Activated T-helper 1 cell treated with Interleukin-2 at 50 U/mL for 16 hours (primary cell): ENCODE data around the gene AKAP11.

ENCODE experiments used
- DNase-seq: peaks from one replicate; pipeline ENCODE4 v3.0.0-alpha.2; 2020; ENCODE audit warnings: low read depth

The AKAP11 gene

DNA sequence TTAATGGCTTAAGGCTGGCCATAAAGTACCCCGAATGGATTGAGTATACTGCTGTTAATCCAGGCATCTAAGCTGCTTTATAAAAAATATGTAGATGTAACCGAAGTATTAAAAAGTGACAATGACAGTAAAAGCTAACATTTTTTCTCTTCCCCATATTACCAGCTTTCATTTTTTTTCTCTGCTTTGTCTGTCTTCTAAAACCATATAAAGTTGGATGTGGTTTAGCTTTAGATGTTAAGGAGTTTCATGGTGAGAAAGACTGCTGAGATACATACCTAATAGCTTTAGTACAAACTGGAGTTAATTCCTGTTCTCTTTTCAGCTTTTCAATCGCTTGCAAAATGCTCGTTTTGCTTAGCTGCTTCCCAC, 838 bp downstream of the AKAP11 start:
- no peak for DNase-seq

DNA sequence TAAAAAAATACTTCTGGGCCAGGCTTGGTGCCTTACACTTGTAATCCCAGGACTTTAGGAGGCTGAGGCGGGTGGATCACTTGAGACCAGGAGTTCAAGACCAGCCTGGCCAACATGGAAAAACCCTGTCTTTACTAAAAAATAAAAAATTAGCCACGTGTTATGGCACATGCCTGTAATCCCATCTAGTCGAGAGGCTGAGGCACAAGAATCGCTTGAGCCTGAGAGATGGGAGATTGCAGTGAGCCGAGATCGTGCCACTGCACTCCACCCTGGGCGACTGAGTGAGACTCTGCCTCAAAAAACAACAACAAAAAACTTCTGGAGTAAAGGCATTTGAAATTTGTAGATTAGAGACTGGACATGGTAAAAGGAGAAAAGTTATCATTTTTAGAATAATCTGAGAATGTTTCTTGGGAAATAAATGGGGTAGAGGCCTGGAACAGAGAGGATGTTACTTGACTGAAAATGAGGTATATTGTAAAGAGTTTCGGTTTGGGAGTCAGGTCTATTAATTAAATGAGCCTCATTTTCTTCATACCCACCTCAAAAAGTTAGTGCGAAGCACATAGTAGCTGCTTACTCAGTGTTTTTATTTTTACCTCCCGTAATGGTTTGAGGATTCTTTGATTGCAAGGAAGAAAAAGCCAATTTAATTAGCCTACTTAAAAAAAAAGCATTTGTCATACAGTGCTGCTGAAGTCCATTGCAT, 2.6 kb downstream of the AKAP11 start:
- DNase-seq = no peak

DNA sequence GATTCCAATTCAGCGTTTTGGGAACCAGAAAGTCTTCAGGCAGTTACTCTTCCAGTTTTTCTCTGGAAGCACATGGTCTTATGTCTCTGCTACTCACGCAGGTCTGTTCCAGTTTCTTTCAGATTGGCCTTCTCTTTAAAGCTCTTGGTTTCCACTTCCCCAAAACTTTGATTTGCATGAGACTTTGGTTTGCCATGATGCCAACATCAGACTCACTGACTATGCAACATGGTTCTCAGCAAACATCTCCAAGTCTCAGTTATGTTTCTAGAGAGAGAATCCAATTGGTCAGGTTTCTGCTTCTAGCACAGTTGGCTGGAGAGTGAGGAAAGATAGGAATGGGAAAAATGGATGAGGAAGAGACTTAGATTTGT, 3.1 kb downstream of the AKAP11 start:
- no peak for DNase-seq

DNA sequence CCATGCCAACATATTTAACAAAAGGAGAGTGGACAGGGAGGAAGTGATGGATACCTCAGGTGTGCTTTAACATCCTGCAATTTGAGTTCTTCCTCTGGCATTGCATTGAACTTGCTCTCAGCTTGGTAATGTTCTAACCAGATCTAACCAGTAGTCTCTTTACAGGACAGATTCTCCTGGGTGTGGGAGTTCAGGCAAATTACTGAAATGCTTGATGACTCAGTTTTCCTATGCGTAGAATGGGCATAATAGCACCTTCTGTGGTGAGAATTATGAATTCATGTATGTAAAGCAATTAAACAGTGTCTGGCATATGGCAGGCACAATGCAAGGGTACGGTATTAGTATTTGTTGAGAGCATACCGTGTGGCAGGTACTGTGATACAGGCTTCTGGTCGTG, 3.6 kb downstream of the AKAP11 start:
- DNase-seq = no peak

DNA sequence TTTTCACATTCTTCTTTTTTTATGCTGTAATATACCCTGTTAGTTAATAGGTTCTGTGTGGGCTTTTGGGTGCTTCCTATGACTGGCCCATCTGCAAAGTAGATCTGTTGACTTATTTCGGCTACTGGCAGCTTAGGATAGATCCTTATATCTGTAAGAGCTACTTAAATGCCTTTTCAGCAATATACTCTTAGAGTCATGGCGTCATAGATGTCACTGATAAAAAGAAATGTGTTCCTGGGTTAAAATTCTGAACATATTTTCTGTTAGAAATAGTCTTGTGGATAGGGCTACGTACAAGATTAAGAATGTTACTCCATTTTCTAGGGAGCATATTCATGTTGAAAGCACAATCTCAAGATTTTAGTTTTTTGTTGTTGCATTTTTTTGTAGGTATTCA, 4.7 kb downstream of the AKAP11 start:
- no peak for DNase-seq

DNA sequence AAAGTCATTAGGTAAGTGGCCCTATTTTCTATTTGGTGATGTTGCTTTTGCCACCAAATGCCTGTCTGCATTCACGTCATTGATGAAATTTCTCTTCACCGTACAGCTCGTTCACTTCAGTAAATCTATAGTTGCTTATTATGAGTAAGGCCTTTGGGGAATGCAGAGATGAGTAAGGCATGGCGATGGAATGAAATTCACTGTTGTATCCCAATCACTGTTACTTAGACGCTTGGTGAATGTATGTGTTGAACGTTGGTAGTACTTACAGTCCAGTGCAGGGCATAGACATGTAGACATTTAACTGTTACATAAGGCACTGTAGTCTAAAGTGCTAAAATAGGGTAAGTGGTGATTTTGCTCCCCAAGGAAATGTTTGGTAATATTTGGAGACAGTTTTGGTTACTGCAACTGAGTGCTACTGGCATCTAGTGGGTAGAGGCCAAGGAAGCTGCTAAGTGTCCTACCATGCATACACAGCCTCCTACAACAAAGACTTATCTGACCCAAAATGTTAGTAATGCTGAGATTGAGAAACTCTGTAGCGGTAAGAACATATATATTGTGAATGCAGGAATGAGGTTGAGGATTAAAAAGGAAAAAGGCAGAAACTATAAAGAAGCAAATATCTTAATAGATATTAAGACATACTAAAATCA, 5.8 kb downstream of the AKAP11 start:
- no peak for DNase-seq

DNA sequence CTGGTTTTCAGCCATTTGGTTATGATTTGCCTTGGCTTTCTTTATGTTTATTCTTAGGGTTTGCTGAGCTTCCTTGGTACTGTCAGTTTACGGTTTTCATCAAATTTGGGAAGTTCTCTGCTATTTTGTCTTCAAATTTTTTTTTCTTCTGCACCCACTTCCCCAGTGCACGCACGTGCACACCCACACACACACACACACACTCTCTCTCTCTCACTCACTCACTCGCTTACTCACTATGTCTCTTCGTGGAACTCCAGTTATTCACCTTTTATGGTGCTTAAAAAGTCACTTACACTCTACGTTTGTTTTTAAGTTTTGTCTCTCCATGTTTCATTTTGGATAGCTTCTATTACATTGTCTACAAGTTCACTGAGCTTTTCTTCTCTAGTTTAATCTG, 7.1 kb downstream of the AKAP11 start:
- no peak for DNase-seq

DNA sequence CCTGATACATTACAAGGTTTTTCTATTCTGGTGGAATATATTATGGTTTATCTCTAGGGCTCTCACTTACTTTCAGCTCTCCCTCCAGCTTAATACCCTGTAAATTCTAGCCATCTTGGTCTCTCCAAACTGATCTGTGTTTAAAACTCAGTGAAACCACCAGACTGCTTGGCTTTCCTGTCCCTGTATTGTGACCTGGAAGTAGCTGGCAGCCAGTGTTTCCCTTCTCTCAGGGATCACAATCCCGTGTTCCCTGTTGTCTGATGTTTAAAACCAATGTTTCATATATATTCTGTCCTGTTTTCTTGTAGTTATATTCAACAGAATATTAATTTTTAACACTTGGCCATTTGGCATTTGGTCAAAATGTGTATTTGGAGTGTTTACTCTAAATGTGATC, 8.0 kb downstream of the AKAP11 start:
- DNase-seq = no peak

DNA sequence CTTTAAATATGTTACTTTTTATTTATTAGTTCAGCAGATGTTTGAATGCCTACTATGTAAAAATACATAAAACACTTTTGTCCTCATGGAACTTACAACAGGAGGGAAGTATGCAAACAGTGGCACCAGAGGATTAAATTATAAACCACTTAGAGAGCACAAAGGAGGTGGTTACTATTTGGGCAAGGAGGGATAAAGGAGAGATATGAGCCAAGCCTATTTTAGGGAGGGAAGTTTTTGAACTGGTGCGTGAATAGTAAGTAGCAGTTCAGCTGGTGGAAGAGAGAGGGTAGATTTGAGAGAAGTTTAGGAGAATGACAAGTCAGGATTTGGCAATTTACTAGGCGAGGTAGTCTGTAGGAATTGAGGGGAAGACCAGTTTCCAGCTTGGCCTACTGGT, 8.6 kb downstream of the AKAP11 start:
- DNase-seq = no peak

DNA sequence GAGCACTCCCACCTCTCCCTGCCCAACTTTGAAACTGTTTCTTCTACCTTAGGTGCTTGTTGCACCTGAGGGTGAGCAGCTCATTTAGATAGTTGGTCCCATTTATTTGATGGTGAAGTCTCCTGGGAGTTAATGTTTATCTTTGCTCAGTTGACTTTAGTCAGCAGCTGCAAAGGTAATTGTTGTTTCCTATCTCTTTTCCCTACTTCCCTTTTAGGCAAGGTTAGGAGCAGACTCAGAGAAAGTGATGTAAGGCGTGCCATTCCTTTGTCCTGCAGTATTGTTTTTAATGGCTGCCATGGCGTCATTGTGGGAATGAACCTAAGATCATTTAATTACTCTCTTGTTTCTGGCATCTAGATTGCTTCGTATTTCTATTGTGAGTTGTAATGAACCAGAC, 11.6 kb downstream of the AKAP11 start:
- DNase-seq = no peak

DNA sequence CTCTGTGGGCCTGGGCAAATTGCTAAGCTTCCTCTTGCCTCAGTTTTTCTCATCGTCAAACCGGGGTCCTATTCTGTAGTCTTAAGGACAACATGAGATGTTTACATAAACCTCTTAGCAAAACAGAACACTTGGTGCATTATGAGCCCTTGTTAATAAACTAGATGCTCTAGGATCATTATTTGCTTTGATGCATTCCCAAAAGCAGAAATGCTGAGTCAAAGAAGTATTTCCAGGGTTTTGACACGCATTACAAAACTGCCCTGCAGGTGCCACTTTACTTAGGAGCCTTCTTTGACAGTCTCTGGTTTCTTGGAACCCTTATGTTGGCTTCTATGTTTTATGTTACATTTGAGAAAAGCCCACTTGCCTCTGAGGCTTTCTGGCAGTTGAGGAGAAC, 12.1 kb downstream of the AKAP11 start:
- DNase-seq = no peak

DNA sequence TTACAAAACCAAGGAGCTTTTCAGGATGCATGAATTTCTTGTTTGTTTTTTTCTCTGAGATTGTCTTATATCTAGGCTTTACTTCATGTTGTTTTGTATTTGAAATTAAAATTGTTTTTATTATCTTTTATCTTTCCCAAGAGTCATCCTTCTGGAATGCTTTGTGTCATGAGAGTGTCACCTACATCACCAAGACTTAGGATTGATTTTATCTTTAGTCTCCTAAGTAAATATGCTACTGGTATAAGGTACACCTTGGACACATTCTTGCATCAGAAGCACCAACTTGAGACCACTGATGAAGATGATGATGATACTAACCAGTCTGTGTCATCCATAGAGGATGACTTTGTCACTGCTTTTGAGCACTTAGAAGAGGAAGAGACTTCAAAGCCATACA, 26.4 kb downstream of the AKAP11 start:
- DNase-seq = no peak

DNA sequence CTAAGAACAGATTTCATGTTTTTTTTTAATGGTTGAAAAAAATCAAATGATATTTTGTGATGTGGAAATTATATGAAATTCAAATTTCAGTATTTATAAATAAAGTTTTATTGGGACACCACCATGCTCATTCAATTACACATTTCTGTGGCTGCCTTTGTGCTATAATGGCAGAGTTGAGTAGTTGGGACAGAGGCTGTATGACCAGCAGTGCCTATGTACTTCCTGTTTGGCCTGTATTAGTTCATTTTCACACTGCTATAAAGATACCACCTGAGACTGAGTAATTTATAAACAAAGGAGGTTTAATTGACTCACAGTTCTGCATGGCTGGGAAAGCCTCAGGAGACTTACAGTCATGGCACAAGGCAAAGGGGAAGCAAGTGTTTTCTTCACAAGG, 33.6 kb downstream of the AKAP11 start:
- DNase-seq = no peak

DNA sequence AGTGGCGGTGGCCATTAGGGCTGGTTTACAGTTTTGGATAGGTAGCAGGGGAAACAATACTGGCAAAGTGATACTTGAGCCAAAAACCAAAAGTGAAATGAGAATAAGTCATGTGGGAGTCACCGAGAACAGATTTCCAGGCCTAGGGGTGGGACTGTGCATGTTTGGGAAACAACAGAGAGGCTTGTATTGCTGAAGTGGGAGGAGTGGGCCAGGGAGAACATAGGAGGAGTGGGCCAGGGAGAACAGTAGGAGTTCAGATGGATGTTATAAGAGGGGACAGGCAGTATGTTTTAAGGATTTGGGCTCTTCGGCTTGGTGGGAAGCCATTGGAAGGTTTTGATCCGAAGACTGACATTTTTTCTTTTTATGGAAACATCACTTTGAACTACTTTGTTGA, 35.5 kb downstream of the AKAP11 start:
- no peak for DNase-seq

DNA sequence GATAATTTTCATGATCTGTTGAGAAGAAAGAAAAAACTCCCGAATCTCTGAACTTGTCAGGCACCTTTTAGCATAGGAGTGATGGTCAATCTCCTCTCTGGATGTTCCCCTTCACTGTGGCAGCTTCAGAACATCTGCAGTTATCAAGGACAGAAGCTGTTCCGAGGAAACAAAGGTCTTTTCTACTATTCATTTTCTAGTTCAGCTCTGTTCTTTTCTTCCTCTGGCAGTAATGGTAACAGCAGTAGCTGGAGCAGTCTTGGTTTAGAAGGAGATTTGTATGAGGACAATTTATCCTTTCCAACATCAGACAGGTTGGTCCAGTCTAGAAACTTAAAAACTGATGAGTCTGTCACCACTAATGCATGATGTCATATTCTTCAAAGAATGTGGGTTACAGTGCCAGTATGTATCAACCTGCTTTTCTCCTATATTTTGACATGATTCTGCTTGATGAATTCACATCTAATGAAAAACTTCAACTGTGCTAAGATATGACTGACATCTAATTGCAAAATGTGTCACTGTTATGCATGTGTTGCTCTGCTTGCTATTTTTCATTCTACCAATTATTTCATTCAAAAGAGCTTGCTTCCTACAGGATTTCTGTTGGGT, 41.0 kb downstream of the AKAP11 start:
- DNase-seq = no peak

DNA sequence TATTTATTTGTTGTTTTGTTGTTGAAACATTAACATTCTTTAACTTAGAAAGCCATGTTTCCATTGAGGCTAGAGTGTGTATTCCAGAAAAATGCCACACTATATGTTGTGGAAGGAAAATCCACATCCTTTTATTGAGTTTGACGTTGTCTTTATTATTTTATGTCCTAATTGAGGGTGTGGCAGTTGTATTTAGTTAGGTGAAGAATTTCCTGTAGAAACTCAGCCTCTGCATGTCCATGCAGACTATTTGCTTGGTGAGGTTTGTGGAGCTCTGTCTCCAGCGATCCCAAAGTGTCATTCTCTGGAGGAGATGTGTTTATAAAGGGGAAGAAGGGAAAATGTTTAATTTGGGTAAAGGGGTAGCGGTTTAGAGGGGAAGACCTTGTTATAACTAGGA, 46.6 kb downstream of the AKAP11 start:
- no peak for DNase-seq

DNA sequence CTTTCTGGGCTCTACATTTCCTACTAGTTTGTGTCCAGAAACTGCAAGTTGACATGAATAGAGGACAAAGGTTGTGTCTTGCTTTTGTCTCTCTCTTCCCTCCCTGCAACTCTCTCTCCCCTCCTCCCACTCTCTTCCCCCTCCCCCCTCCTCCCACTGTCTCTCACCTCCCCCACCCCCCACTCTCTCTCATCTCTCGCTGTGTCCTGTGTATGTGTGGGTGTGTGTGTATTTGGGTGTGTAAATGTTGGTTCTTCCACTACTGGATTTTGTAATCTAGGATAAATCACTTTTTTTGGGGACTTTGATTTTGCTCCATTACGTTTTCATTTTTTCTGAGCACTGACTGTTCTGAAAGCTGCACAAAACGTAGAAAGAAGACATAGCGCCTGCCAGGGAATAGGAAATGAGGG, 48.4 kb downstream of the AKAP11 start:
- DNase-seq = no peak

DNA sequence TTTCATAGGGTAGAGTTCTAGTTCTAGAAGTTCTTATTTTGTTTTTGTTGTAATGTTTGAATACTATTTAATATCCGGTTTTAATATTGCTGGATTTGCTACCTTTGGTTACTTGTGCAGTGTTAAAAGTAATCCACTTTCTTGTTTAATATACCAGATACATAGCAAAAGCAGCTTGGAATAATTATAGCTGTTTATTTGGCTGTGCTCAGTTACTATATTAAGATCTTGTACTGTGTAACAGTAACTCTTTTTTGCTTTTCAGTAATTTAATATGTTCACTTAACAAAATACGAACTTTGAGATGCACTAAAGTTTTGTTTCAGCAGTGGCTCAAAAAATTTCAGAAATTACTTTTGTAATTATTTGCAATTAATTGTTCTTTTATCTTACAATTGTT, 50.9 kb downstream of the AKAP11 start:
- no peak for DNase-seq

DNA sequence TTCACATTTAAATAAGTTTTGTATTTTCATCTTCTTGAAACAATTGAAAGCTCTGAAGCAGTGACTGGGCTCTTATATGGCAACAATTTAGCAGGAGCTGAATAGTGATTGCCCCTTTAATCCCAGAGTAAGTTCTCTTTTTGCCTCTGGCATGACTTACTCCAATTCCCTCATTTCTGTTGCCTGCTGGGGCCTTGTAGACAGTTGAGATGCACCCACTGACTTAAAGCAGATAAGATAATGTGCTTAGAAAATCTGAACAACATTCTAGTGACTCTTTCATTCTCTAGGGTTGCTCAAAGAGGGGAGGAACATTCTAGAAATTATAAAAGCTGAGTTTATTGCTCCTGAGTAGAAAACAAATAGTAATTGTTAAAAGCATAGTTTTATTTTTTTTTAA, 52.8 kb downstream of the AKAP11 start:
- DNase-seq = no peak

DNA sequence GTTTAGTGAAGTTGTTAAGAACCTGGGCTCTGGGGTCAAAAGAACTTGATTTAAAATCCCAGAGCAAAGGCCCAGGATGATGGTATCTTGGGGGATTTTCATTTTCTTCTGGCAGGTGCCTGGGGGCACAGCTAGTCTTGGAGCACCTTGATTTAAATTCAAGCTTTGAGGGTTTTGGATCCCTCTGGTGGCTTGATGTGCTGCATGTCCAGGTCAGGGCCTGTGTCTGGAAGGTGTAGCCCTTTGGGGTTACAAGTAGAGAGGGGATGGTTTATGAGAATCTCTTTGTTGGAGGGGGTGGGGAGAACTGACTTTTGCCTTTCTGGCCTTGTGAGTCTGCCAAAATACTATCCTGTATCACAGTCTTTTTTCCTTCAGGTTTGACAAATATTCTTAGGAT, 55.8 kb downstream of the AKAP11 start:
- DNase-seq = no peak

DNA sequence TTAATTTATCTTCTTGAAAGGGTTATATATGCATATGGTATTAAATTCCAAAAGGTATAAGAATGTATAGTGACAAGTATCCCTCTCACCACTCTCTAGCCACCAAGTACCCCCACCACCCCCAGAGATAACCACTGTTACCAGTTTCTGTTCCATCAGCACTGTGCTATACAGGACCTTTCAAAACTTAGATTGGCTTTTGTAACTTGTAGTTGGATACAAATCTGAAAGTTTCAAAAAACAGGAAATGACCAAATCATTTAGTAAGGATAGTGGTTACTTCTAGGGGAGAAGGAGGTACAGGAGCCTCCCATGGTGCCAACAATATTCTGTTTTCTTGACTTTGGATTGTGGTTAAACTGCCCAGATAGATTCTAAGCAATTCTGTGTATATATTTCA, 56.7 kb downstream of the AKAP11 start:
- DNase-seq = no peak

DNA sequence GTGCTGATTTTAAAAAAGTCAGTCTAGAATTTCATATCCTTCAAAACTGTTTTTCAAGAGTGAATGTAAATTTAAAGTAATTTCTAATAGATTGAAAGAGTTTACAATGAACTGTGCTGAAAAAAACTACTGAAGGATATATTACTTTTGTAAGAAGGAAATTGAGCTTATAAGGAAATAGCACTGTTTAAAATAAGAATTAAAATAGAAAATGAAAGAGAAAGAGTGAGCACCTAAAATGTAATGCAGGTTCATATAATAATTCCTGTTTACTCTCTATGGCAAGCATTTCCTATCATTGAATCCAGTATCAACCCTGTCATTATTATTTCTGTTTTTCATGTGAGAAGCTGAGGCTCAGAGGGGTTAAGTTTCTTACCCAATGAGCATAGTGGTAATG, 57.3 kb downstream of the AKAP11 start:
- no peak for DNase-seq

DNA sequence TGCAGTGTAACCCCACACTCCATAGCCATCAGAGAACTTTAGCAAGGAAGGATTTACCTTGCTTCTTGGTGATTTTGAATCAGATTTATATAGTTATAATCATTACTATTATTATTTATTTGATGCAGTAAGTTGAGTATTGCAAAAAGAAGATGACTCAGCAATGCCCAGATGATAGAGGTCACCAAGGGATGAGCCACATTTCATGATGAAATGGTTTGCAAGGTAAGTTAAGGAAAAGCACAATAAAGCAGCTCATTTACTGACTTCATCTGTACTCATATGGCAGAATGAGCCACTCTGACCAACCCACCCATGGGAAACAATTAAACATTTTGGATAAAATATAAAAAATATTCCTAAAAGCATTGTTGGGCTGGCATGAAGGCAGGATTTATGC, 59.1 kb downstream of the AKAP11 start:
- DNase-seq = no peak
